ENCODE results near the gene NFX1.
"Not testable (repeated sequence)": the region's sequence is repeated elsewhere in the genome, so short reads cannot be mapped to it uniquely, and the experiment has no call there.

The NFX1 gene

DNA sequence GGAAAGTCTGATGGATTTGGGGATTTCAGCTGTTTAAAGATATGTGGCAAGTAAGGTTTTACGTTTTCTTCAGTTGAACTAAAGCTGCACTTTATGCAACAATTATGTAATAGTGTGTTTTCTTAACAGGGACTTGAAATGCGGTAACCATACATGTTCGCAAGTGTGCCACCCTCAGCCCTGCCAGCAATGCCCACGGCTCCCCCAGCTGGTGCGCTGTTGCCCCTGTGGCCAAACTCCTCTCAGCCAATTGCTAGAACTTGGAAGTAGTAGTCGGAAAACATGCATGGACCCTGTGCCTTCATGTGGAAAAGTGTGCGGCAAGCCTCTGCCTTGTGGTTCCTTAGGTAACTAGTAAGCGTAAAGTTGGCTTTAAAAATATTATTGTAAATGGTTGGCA lies 28.5 kb downstream of the NFX1 start:
- Histone ChIP-seq H3K9ac (ENCODE audit: low read length) (no peak overlapping the region), H3K27me3 (ENCODE audit: control insufficient read depth, insufficient read depth, low read length) (no peaks in the 10 kb centered on the region), H3K9me3 (ENCODE audit: control insufficient read depth, low read length) (no peaks in the 10 kb centered on the region), H3K4me3 (ENCODE audit: low read length) (no peak overlapping the region), H3K36me3 (ENCODE audit: control insufficient read depth, insufficient read depth, low read length) (peaks cover 24% of the 10 kb centered on the region), H3K4me1 (ENCODE audit: control insufficient read depth, insufficient read depth, low read length) (no peaks in the 10 kb centered on the region)

DNA sequence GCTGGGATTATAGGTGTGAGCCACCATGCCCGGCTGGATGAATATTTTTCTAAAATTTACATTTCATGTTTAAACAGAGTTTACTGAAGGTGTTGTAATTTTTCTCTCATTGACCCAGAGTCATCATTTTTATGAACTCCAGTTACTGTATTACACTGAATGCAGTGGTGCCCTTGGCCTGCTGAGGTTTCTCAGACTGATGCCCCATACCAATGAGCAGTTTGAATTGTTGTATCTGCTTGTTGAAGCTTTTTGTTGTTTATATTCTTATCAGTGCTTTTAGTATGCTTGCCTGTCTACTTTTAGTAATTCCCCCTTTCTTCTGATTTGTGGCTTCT lies 29.9 kb downstream of the NFX1 start:
- peaks cover 24% of the 10 kb centered on the region for H3K36me3 ChIP-seq (ENCODE audit: control insufficient read depth, insufficient read depth, low read length)

DNA sequence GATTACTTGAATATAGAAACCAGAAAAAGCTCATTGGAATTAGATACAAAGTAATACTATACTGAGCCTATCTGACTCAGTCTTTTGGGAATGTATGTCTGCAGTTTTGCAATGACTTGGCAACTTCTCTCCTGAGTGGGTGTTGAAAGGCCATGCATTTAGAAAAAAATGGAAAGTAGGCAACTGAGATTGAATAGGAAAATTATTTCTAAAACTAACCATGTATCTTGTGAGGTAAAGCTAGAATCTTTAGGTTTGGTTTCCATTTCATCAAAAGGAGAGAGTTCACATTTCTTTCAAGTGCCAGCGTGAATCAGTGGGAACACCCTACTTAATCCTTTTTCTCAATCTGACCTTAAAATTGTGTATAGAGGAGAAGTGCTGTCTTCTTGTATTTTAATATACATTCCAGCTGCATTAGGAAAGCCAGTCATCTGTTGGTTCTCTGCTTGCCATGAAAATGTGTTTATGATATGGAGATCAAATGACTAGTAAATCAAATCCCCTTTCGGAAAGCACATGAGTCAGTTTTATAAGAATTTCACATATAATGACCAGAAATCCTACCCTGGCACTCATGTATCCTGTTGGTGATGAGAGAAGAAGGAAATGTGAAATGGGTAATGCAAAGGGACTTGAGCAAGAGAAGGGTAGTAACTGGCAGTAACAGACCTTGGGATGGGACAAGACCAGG lies 30.4 kb downstream of the NFX1 start:
- no peaks in the 10 kb centered on the region for H3K27me3 ChIP-seq (ENCODE audit: control insufficient read depth, insufficient read depth, low read length)
- H3K9ac ChIP-seq (ENCODE audit: low read length) = no peak overlapping the region
- no peaks in the 10 kb centered on the region for H3K9me3 ChIP-seq (ENCODE audit: control insufficient read depth, low read length)
- no peak overlapping the region for H3K4me3 ChIP-seq (ENCODE audit: low read length)
- H3K4me1 ChIP-seq (ENCODE audit: control insufficient read depth, insufficient read depth, low read length) = no peaks in the 10 kb centered on the region
- peaks cover 24% of the 10 kb centered on the region for H3K36me3 ChIP-seq (ENCODE audit: control insufficient read depth, insufficient read depth, low read length)

More for the DNA sequence above, 29.9 kb downstream of the NFX1 start:
- Histone ChIP-seq H3K4me1 (ENCODE audit: control insufficient read depth, insufficient read depth, low read length) (no peaks in the 10 kb centered on the region), H3K9me3 (ENCODE audit: control insufficient read depth, low read length) (no peaks in the 10 kb centered on the region), H3K4me3 (ENCODE audit: low read length) (no peak overlapping the region), H3K27me3 (ENCODE audit: control insufficient read depth, insufficient read depth, low read length) (no peaks in the 10 kb centered on the region), H3K9ac (ENCODE audit: low read length) (no peak overlapping the region)

DNA sequence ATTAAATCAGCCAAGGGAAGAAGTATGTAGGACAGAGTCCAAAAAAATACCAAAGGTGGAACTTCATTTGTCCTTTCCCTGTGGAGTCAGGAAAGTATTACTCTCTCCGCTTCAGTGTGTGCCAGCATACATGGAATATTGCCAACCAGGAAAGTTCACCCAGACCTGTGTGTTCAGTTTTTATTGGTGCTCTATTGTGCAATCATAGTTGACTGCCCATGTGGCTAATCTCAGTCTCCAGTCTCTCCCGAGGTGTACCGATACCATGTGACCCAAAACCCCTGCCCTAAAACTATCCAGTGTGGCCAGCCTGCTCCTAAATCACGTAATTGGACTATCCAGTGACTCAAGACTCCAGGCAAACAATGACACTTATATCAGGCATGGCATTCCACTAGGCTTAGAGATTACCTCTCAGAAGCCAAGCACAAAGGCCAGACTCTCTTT lies 38.8 kb downstream of the NFX1 start:
- no peak overlapping the region for H3K9ac ChIP-seq (ENCODE audit: low read length)
- H3K9me3 ChIP-seq (ENCODE audit: control insufficient read depth, low read length) = no peaks in the 10 kb centered on the region
- no peak overlapping the region for H3K4me3 ChIP-seq (ENCODE audit: low read length)
- peaks cover 21% of the 10 kb centered on the region for H3K4me1 ChIP-seq (ENCODE audit: control insufficient read depth, insufficient read depth, low read length)
- no peaks in the 10 kb centered on the region for H3K27me3 ChIP-seq (ENCODE audit: control insufficient read depth, insufficient read depth, low read length)
- H3K36me3 ChIP-seq (ENCODE audit: control insufficient read depth, insufficient read depth, low read length) = peaks cover 8% of the 10 kb centered on the region

DNA sequence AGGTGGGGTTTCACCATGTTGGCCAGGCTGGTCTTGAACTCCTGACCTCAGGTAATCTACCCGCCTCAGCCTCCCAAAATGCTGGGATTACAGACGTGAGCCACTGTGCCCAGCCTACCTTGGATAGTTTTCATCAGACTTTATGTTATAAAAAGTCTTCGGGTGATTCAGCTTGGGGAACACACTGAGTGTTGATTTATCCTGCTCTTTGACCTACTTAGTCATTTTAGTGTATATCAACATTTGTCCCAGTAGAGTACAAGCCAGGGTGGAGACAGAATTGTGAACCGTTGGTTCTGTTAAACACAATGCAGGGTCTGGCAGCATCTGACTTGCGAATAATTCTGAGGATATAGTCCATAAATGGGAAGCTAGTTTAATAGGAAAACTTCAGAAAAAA lies 39.7 kb downstream of the NFX1 start:
- Histone ChIP-seq H3K27me3 (ENCODE audit: control insufficient read depth, insufficient read depth, low read length) (no peaks in the 10 kb centered on the region), H3K4me1 (ENCODE audit: control insufficient read depth, insufficient read depth, low read length) (peaks cover 21% of the 10 kb centered on the region), H3K4me3 (ENCODE audit: low read length) (no peak overlapping the region), H3K9me3 (ENCODE audit: control insufficient read depth, low read length) (no peaks in the 10 kb centered on the region), H3K9ac (ENCODE audit: low read length) (no peak overlapping the region), H3K36me3 (ENCODE audit: control insufficient read depth, insufficient read depth, low read length) (peaks cover 8% of the 10 kb centered on the region)

DNA sequence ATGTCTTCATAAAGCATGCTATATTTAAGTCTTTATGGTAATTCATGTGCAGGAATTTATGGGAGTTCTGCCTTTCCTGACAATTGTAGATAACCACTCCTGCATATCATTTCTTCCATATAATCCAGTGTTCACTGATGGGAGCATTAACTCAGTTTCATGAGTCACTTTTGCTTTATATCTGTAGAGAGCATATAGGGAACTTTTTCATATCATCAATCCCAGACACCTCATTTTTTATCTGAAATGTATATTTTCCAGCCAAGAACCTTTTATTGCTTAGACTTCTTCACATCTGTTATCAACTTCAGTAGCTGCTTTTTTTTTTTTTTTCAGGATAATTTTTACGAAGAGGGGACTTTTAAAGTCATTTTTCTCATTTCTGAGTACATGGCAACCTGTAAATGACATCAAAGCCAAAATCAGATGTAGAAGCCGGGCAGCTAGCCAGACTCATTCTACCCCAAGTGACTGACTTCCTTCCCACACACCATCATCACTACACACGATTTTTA lies 41.1 kb downstream of the NFX1 start:
- H3K9ac ChIP-seq (ENCODE audit: low read length) = no peak overlapping the region
- H3K36me3 ChIP-seq (ENCODE audit: control insufficient read depth, insufficient read depth, low read length) = peaks cover 8% of the 10 kb centered on the region
- H3K9me3 ChIP-seq (ENCODE audit: control insufficient read depth, low read length) = no peaks in the 10 kb centered on the region
- no peak overlapping the region for H3K4me3 ChIP-seq (ENCODE audit: low read length)
- peaks cover 21% of the 10 kb centered on the region for H3K4me1 ChIP-seq (ENCODE audit: control insufficient read depth, insufficient read depth, low read length)
- H3K27me3 ChIP-seq (ENCODE audit: control insufficient read depth, insufficient read depth, low read length) = no peaks in the 10 kb centered on the region

DNA sequence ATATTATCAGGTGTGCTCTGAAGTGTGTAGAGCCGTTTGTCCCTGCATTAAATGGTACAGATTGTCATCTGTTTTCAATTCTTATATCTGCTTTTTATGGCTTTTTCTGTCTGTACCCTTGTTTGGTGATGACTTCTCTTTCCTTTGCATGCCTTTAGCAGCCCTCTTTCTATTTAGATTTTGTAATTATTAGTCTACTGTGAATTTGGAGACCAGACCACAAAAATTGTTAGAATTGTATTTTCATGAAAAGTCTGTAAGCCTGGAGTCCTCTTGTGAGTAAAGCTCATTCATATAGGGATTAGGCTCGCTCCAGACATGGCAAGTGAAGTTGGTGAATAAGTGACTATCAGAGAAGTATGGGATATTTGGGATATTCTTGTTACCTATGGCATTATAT lies 41.7 kb downstream of the NFX1 start:
- peaks cover 21% of the 10 kb centered on the region for H3K4me1 ChIP-seq (ENCODE audit: control insufficient read depth, insufficient read depth, low read length)
- peaks cover 8% of the 10 kb centered on the region for H3K36me3 ChIP-seq (ENCODE audit: control insufficient read depth, insufficient read depth, low read length)
- H3K9me3 ChIP-seq (ENCODE audit: control insufficient read depth, low read length) = no peaks in the 10 kb centered on the region
- no peak overlapping the region for H3K9ac ChIP-seq (ENCODE audit: low read length)
- H3K27me3 ChIP-seq (ENCODE audit: control insufficient read depth, insufficient read depth, low read length) = no peaks in the 10 kb centered on the region
- H3K4me3 ChIP-seq (ENCODE audit: low read length) = no peak overlapping the region

DNA sequence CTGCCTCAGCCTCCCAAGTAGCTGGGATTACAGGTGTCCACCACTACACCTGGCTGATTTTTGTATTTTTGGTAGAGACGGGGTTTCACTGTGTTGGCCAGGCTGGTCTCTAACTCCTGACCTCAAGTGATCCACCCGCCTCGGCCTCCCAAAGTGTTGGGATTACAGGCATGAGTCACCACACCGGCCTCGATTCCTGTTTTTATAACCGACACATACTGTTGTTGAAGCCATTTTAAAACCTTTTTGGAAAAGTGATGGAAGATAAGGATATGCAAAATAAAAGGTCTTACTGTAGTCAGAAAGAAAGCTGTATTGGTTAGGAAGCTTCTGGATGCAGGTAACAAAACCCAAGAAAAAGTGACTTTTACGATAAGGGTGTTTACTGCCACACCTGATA lies 42.6 kb downstream of the NFX1 start:
- H3K36me3 ChIP-seq (ENCODE audit: control insufficient read depth, insufficient read depth, low read length); H3K9ac ChIP-seq (ENCODE audit: low read length); H3K9me3 ChIP-seq (ENCODE audit: control insufficient read depth, low read length); H3K27me3 ChIP-seq (ENCODE audit: control insufficient read depth, insufficient read depth, low read length); H3K4me3 ChIP-seq (ENCODE audit: low read length): not testable (repeated sequence)
- H3K4me1 ChIP-seq (ENCODE audit: control insufficient read depth, insufficient read depth, low read length) = peaks cover 17% of the 10 kb centered on the region

DNA sequence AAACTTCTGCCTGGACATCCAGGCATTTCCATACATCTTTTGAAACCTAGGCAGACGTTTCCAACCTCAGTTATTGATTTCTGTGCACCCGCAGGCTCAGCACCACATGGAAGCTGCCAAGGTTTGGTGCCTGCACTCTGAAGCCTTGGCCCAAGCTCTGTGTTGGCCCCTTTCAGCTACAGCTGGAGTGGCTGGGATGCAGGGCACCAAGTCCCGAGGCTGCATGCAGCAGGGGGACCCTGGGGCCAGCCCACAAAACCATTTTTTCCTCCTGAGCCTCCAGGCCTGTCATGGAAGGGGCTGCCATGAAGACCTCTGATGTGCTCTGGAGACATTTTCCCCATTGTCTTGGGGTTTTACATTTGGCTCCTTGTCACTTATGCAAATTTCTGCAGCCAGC lies 49.9 kb downstream of the NFX1 start:
- Histone ChIP-seq H3K36me3 (ENCODE audit: control insufficient read depth, insufficient read depth, low read length) (no peaks in the 10 kb centered on the region), H3K4me3 (ENCODE audit: low read length) (no peak overlapping the region), H3K9ac (ENCODE audit: low read length) (no peak overlapping the region), H3K4me1 (ENCODE audit: control insufficient read depth, insufficient read depth, low read length) (no peaks in the 10 kb centered on the region), H3K27me3 (ENCODE audit: control insufficient read depth, insufficient read depth, low read length) (no peaks in the 10 kb centered on the region), H3K9me3 (ENCODE audit: control insufficient read depth, low read length) (no peaks in the 10 kb centered on the region)

DNA sequence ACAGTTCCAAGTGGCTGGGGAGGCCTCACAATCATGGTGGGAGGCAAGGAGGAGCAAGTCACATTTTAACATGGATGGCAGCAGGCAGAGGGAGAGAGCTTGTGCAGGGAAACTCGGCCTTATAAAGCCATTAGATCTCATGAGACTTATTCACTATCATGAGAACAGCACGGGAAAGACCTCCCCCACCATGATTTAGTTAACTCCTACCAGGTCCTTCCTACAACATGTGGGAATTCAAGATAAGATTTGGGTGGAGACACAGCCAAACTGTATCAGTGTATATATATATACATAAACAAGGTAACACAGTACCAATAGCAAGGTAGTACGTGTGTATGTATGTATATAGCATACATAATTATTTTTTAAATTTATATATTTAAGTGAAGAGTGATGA lies 50.9 kb downstream of the NFX1 start:
- Histone ChIP-seq H3K4me3 (ENCODE audit: low read length) (no peak overlapping the region), H3K36me3 (ENCODE audit: control insufficient read depth, insufficient read depth, low read length) (peaks cover 3% of the 10 kb centered on the region), H3K9me3 (ENCODE audit: control insufficient read depth, low read length) (no peaks in the 10 kb centered on the region), H3K27me3 (ENCODE audit: control insufficient read depth, insufficient read depth, low read length) (no peaks in the 10 kb centered on the region), H3K4me1 (ENCODE audit: control insufficient read depth, insufficient read depth, low read length) (no peaks in the 10 kb centered on the region), H3K9ac (ENCODE audit: low read length) (no peak overlapping the region)

DNA sequence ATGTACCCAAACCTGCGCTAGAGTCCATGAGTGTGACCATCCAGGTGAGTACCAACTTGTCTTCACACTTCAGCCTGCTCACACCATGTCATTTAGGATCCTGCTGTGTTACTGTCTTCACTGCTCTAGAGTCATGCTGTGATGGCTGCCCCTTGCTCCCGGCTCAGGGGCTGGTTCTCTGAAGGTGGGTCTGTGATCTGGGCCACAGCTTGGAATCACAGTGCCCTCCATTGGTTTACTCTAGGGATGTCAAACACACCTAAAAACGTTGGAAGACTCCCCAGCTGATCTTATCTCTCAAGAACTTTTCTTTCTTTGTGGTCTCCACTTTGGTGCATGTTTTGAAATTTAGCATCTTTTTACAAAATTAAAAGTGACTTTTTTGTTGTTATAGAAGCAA lies 53.8 kb downstream of the NFX1 start:
- Histone ChIP-seq H3K27me3 (ENCODE audit: control insufficient read depth, insufficient read depth, low read length) (no peaks in the 10 kb centered on the region), H3K4me1 (ENCODE audit: control insufficient read depth, insufficient read depth, low read length) (no peaks in the 10 kb centered on the region), H3K36me3 (ENCODE audit: control insufficient read depth, insufficient read depth, low read length) (peaks cover 12% of the 10 kb centered on the region), H3K9me3 (ENCODE audit: control insufficient read depth, low read length) (no peaks in the 10 kb centered on the region), H3K4me3 (ENCODE audit: low read length) (no peak overlapping the region), H3K9ac (ENCODE audit: low read length) (no peak overlapping the region)

DNA sequence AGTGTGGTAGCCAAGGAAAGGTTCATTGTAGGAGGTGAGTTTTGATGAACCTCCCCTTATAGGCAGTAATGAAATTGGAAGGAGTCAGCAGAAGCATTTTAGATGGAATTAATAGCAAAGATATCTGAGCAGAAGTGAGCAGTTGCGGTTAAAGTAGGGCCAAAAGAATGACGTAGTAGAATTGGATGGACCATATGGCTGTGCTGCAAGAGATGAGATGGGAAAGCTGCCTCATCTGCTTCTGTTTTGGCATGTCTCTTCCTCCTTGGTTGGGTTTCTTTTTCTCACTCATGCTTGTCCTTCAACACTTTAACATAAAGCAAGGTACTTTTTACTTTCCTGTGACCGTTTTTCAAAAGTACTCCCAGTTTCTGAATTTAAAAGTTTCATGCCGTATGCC lies 56.2 kb downstream of the NFX1 start:
- Histone ChIP-seq H3K4me1 (ENCODE audit: control insufficient read depth, insufficient read depth, low read length) (peaks cover 15% of the 10 kb centered on the region), H3K36me3 (ENCODE audit: control insufficient read depth, insufficient read depth, low read length) (peaks cover 14% of the 10 kb centered on the region), H3K27me3 (ENCODE audit: control insufficient read depth, insufficient read depth, low read length) (no peaks in the 10 kb centered on the region), H3K4me3 (ENCODE audit: low read length) (no peak overlapping the region), H3K9ac (ENCODE audit: low read length) (no peak overlapping the region), H3K9me3 (ENCODE audit: control insufficient read depth, low read length) (no peaks in the 10 kb centered on the region)

DNA sequence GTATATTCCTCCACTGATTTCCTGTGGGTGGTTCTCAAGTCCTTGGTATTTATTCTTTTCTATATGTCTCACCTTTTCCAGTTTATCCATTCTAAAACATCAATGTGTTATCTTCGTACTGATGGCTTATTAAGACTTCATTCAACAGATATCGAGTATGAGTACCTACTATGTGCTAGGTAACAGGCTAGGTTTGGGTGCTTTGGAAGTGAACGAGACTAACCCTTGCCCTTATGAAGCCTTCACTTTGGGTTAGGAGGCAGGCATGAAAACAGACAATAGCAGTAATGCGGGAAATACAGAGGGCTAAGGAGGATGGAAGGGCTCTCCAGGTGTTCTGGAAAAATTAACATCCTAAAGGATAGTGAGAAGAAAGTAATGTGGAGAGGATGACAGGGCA lies 58.7 kb downstream of the NFX1 start:
- peaks cover 15% of the 10 kb centered on the region for H3K4me1 ChIP-seq (ENCODE audit: control insufficient read depth, insufficient read depth, low read length)
- H3K36me3 ChIP-seq (ENCODE audit: control insufficient read depth, insufficient read depth, low read length) = peaks cover 14% of the 10 kb centered on the region

More for the DNA sequence above, 58.7 kb downstream of the NFX1 start:
- Histone ChIP-seq H3K9ac (ENCODE audit: low read length) (no peak overlapping the region), H3K4me3 (ENCODE audit: low read length) (no peak overlapping the region), H3K9me3 (ENCODE audit: control insufficient read depth, low read length) (no peaks in the 10 kb centered on the region), H3K27me3 (ENCODE audit: control insufficient read depth, insufficient read depth, low read length) (no peaks in the 10 kb centered on the region)

All from mucosa of stomach (tissue), 1 donor.